NK-92 (cell line): ENCODE data around the gene EVI2B.
"Not testable (repeated sequence)": the region's sequence is repeated elsewhere in the genome, so short reads cannot be mapped to it uniquely, and the experiment has no call there.

Source experiments
- DNase-seq: peaks from one replicate; lab custom pipeline; 2025; ENCODE audit not compliant: unreplicated experiment; lab: John Stamatoyannopoulos, UW

Gene EVI2B, protein sequence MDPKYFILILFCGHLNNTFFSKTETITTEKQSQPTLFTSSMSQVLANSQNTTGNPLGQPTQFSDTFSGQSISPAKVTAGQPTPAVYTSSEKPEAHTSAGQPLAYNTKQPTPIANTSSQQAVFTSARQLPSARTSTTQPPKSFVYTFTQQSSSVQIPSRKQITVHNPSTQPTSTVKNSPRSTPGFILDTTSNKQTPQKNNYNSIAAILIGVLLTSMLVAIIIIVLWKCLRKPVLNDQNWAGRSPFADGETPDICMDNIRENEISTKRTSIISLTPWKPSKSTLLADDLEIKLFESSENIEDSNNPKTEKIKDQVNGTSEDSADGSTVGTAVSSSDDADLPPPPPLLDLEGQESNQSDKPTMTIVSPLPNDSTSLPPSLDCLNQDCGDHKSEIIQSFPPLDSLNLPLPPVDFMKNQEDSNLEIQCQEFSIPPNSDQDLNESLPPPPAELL

DNA sequence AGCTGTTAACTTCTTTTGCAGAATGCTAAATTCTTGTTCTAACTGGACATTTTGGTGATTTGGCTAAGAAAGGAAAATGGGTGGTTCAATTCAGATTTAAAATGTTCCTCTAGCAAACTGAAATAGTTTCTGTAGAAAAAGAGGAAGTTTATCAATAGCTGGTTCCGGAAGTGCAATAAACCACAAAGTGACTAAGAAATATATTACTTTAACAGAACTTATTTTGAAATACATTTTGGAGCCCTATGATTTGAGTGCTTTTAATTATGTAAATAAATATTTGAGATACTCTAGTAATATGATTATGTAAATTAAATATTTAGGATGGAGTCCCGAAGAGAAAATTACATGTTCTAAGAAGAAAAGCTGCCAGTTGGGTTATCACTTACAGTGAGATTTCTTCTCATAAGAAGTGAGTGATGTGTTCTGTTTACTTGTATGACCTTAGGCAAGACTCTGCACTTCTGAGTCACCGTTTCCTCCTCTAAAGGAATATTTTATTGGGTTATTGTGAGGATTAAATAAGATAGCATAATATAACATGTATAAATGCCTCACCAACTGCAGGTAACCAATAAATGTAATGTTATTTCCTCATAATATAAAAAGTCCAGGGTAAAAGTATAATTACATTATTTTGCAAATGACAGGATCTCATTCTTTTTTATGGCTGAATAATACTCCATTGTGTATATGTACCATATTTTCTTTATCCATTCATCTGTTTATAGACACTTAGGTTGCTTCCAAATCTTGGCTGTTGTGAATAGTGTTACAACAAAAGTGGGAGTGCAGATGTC is at the start of gene EVI2B:
EVI2B (minus strand) TSS at position 73 of the 800 bp plus-strand sequence. CDS start 8,445 bp downstream, outside the sequence.
- DNase-seq, result no peak

DNA sequence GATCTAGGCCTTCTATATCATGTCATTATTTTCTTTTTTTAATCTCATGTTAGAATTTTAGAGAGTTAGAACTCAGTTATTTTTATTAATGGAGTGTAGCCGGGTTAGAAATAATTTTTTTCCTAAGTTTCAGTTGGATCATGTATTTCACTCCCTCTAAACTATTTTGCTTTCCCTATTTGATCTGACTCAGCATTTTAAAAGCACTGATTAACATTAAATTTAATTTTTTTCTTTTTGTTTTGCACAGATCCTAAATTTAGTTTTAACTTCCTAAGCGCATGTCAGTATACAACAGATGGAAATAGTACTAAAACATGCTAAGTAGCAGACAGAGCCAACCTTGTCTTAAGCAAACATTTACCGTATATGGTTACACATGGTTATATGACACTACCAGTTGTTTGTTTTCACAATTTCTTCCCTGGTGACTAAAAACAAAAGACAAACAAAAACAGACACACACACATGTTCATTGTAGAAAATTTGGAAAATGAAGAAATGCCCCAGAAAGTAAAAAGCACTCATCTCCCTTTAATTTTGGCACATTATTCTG is 44.1 kb upstream of the EVI2B start:
- DNase-seq, result no peak

DNA sequence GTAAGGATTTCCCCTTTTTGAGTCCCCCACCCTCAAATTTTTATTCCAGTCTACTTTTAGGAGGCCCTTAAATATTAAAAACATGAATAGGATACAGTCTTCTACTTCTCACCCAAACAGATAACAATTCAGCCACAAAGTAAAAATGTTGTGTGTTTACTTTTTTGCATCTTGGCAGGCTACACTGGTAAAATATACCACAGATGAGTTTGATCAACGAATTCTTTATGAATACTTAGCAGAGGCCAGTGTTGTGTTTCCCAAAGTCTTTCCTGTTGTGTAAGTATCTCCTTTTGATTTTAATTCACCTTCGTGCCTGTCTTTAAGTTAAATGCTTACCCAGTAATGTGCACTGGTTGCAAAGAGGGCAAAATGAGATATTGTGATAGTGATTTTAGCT is 43.2 kb upstream of the EVI2B start:
- DNase-seq, result no peak

DNA sequence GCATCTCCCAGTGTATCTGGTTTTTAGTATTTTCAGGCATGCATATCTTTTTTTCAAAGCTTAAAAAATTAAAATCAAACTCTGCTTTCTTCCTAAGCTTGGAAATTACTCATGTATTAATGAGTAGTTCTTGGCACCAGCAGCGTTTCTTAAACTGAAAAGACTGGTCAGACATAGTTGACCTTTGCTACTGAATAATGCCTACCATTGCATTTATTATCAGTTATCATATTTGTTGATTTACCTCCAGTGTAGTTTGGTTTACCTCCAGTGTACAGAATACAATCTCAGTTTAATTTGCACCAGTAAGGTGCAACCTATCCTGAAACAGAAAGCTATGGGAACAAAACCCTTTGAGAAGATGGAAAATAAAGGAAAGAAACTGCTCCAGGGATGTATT is 42.1 kb upstream of the EVI2B start:
- no peak for DNase-seq

DNA sequence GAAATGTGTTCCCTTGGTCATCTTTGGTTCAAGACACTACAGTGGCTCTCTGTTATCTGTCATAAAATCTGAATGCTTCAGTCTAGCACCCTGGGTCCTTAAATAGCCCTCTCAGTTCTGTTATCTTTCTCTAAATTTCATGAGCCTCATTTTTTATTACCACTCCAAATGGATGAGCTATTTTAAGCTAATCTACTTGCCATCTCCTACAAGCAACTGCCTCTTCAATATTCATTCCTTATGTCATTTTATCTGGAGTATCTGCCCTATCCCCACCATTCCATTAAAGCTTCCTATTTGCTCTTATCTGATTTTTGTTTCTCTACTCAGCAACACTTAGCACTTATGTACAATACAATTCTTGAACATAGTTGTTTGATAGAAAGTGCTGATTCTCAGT is 35.6 kb upstream of the EVI2B start:
- no peak for DNase-seq

DNA sequence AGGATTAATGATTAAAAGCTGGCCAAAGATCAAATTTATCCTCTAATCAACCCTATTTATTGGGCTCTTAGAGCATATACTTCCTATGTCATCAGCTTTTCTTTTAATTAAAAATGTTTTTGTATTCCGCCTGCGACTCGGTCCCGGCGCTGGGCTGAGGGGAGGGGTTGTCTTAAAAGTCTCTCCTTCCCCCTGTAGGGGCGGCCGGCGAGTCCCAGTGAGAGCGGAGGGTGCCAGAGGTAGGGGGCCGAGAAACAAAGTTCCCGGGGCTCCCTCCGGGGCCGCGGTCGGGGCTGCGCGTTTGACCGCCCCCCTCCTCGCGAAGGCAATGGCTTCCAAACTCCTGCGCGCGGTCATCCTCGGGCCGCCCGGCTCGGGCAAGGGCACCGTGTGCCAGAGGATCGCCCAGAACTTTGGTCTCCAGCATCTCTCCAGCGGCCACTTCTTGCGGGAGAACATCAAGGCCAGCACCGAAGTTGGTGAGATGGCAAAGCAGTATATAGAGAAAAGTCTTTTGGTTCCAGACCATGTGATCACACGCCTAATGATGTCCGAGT is 31.4 kb upstream of the EVI2B start:
- not testable (repeated sequence) for DNase-seq

DNA sequence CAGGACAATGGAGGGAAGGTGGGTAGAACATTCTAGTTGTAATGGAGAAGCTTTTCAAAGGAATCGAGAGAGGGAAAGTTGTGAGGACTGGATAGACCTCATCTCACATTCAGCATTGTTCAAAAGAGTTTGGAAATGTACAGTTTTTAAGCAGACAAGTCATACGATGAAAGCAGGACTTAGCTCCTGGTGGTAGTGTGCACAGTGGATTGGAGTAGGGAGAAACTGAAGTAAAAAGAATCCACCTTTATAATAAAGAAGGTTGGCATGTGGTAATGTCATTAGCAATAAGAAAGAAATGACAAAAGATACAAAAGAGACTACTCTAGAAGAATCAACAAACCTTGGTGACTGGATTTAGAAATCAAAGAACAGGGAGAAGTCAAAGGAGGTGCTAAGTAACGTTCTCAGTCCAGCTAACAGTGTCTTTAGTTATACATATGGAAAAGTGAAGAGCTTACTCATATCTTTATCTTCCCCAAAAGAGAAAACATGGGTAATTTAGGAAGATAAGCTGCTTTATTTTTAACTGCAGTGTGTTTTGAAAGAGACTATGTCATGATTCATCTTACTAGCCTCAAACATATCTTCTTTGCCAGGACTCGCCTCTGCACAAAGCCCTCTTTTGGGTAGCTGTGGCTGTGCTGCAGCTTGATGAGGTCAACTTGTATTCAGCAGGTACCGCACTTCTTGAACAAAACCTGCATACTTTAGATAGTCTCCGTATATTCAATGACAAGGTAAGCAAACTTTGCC is 26.2 kb upstream of the EVI2B start:
- DNase-seq, result no peak

DNA sequence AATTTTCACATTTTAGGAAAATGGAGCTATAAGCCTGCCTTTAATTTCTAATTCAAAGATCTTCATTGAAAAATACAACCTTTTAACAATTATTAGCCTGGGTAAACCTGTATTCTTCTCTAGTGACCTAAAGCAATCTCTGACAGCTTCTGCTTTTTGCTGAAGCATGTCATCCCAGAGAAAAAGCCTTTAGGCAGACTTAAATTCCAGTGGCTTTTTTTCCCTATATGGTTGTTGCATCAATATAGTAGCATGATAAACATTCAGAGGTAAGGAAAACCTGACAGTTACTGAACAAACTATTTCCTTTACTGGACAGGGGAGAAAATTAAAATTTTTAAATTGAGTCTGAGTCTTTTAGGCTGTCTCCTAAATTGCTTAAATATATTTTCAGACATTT is 15.4 kb upstream of the EVI2B start:
- no peak for DNase-seq

DNA sequence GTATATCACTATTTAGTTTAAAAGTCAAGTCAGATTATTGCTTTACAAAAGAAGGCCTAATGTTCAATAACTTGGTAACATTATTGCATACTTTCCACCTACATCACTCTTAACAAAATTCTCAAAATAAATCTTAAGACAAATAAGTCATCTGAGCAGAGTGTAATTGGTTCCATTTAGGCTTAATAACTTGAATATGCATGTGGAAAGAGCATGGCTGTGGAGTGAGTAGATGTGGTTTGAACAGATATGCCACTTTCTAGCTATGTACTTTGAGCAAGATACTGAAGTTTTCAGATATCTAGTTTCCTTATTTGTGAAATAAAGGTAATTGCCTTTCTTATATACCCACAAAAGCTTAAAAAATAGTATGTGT is 14.3 kb upstream of the EVI2B start:
- no peak for DNase-seq

DNA sequence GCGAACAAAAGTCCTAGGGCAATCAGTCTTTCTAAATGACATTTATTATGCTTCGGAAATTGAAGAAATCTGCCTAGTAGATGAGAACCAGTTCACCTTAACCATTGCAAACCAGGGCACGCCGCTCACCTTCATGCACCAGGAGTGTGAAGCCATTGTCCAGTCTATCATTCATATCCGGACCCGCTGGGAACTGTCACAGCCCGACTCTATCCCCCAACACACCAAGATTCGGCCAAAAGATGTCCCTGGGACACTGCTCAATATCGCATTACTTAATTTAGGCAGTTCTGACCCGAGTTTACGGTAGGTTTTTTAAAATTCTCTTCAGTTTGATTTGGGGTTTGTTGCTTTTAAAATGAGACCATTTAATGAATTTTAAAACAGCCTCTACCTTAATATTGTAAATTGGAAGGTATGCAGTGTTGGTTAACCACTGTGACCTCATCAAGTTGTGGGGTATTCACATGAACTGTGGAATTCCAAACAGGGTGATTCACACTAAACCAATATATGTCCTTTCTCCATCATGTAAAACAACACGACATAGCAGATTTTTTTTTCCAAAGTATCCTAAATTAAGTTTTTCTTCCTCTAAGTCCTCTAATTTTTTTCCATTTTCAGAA is 13.8 kb upstream of the EVI2B start:
- no peak for DNase-seq

DNA sequence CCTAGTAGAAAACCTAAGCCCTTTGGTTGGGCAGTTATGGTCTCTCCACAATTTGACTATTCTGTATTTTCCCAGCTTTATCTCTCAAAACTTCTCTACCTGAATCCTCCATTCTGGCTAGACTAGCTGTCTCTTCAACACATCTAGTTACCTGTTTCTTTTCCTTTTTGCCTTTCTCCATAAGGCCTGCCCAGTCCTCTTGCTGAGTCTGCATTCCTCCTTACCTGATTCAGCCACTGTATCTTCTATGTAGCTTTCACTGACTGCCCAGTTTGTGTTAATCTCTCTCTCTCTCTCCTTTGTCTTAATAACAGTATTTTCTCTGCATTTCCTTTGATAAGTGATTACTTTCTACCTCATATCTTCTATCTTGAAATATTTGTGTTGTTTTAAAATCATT is 9.7 kb upstream of the EVI2B start:
- no peak for DNase-seq

DNA sequence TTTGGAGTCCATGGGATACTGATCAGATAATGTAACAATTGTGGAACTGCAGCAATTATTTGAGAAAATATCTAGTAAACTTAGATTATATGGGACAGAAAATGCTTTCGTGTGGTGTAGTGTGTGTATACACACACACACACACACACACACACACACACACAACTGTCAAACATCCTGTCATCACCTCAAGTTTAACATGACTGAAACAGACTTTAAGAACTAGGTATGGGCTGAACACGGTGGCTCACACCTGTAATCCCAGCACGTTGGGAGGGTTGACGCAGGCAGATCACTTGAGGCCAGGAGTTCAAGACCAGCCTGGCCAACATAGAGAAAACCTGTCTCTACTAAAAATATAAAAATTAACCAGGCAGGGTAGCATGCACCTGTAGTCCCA is 8.1 kb upstream of the EVI2B start:
- no peak for DNase-seq

DNA sequence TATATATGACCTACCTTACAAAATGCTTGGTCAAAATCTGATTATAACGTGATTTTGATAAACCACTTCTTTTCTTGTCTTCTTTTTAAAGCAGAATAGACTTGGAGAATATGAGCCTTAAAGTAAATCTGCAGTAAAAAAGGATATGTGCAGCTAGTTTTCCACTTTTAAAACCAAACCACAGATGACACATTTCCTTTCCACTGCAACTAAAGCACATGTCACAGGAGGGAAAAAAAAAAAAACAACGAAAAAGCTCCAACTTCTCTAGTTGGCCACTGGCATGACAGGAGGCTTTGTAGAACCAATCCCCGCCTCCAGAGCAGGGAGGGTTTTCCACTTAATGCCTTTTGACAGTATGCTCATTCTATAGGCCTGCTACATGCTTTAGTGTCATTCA is 7.6 kb upstream of the EVI2B start, which contains the start of gene EVI2A:
EVI2A (minus strand) TSS at position 142 of the 400 bp plus-strand sequence. CDS start 2,609 bp downstream, outside the sequence.
- no peak for DNase-seq

DNA sequence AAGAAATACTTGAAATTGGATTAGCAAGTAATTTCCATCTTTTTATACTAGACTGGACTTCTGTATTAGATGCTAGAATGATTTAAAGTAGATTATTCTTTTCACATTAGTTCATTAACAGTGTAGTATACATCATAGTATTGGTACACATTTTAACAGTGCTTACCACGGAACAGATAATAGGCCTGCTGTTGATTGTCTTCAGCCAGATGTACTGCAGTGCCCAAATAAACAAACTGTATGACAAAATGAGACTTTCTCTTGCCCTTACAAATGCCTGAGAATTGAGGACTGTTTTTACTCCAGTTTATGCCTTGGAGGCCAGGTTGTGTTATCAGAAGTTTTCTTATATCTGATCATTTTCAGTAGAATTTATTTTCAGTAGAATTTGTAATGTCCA is 6.9 kb upstream of the EVI2B start:
- no peak for DNase-seq

DNA sequence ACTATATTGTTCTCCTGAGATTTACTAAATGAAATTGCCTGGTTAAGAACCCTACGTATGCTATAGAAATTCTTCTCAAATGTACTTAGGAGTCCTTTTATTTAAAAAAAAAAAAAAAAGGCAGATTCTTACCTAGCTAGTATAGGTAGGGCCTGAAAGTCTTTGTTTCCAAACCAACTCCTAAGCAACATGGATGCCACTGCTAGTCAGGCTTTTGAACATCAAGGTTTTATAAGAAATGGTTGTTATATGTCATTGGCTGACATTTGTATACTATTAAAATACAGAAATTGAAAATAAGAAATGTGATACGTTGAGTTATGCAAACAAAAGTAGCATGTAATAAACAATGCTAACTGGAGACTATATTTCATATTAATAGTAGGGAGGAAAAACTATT is 6.4 kb upstream of the EVI2B start:
- DNase-seq, result no peak

DNA sequence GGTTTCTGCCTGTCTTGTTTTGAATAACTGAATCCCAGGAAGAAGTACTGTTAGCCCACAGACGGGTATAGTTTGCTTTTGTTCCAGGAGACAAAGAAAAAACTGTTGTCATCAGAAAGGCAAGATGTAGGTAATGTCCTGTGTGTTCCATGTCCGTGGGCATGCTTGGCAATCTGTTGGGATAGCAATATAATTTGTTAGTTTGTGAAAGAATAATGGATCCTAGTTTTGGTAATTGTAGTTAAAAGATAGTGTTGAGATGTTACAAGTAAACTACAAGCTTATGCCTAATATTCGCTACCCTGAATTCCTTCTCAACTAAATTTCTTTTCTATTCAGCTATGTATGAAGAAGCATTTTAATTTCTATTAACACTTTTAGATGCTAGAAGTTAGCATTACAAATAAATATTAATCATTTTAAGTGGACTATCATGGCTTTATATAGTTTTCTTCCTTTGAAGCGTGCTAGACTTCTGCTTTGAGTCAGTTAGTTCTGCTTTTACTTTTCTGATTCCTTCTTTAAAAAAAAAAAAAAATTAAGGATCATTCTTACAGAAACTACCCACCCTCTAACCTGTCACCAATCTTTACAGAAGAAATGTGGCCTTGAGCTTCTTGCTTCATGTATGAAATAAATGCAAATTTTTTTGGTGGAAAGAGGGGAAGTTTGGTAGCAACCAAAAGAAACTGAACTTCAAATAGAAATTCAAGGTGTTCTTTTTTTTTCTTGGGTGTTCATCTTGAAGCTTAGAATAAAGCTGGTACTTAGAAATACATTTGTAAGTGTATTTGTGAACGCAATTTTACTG is 5.2 kb upstream of the EVI2B start:
- no peak for DNase-seq

DNA sequence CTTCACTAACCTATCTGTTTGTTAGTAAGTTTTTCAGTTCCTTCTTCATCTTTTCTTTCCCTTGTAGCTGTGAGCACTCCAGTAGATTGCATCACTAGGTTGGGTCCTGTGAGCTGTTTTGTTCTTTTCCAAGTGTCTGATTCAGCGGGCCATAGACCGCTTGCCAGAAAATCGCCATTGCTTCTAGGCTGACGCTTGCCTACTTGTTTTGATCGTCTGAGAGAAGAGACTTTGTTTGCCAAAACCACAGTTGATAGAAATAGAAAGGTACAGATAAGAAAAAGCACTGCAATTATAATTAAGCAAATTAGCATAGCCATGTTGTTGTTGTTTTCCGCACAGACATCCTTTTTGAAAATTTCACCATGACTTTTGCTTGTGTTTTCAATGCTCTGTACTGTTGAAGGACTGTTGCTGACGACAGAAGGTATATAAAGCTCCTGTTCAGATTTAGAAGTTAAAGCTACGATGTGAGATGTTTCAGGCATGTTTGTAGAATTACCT is 4.5 kb upstream of the EVI2B start:
- no peak for DNase-seq

DNA sequence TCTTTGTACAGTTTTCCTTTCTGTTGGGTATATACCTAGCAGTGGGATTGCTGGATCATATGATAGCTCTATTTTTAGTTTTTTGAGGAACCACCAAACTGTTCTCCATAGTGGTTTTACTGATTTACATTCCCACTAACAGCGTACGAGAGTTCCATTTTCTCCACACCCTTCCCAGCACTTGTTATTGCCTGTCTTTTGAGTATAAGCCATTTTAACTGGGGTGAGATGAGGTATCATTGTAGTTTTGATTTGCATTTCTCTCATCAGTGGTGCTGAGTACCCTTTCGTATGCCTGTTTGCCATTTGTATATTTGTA is 887 bp upstream of the EVI2B start:
- no peak for DNase-seq

DNA sequence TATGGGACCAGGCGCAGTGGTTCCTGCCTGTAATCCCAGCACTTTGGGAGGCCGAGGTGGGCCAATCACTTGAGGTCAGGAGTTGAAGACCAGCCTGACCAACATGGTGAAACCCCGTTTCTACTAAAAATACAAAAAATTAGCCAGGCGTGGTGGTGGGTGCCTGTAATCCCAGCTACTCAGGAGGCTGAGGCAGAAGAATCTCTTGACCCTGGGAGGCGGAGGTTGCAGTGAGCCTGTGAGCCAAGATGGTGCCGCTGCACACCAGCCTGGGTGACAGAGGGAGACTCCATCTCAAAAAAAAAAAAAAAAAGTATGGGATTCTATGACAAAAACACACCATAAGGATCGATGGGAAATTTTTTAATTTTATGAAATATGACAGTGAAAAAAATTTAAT is 1.6 kb downstream of the EVI2B start:
- DNase-seq, result not testable (repeated sequence)

DNA sequence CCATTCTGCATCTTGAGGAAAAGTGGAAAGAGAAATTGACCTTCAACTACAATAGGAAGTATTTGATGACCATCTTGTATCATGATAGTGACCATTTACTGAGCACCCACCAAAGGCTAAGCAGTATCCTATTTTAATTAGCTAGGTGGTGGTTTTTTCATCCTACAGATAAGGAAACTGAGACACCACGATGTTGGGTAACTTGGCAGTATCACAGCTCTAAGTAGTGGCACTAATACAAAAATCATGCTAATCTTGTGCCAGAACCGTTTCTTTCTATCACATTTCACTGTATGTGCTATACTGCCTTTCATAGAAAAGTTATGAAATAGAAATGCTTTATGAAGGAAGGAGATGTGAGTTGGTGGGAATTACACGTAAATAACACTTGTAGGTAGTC is 2.3 kb downstream of the EVI2B start:
- DNase-seq, result no peak
